ENCODE results near the gene BPIFB1. TPM values are rescaled to one million over a fixed set of nuclear protein-coding genes. Genes with fewer than 3 reads are reported as not detected.

BPIFB1 gene
- total and polyA plus RNA-seq, 7 donors = not detected

- TF ChIP-seq POLR2AphosphoS5 (IDR thresholded peaks at IDR 0.05) (no peak), EP300 (IDR thresholded peaks at IDR 0.05) (no peak), POLR2A (IDR thresholded peaks at IDR 0.05) (no peak), CTCF (IDR thresholded peaks at IDR 0.05) (no peak)
- H3K9me3 ChIP-seq = no peaks in the 10 kb centered on the region
- peaks cover 0 to 6% (median 3%) of the 10 kb centered on the region in 3 donors for H3K27me3 ChIP-seq
- intact Hi-C loops (cut with DNase I) = no loop called here
- no peaks in the 10 kb centered on the region for H3K4me1 ChIP-seq
- 84 to 87% methylated on average over 5 of the region's 5 CpGs for WGBS, 2 donors
- DNase-seq = no peak
- no peak overlapping the region for H3K27ac ChIP-seq
- H3K4me3 ChIP-seq = no peak overlapping the region
- H3K36me3 ChIP-seq = no peaks in the 10 kb centered on the region
Observed at GRCh38 chr20:33338467-33339258, 55.6 kb downstream of the BPIFB1 start.

GRCh38 chr20:33339515-33340058, 56.6 kb downstream of the BPIFB1 start:
- Histone ChIP-seq H3K4me3 (no peak overlapping the region), H3K4me1 (no peaks in the 10 kb centered on the region), H3K27me3 (peaks cover 0 to 6% (median 3%) of the 10 kb centered on the region in 3 donors), H3K36me3 (no peaks in the 10 kb centered on the region), H3K9me3 (no peaks in the 10 kb centered on the region), H3K27ac (no peak overlapping the region)
- TF ChIP-seq POLR2A (IDR thresholded peaks at IDR 0.05) (no peak), CTCF (IDR thresholded peaks at IDR 0.05) (no peak), POLR2AphosphoS5 (IDR thresholded peaks at IDR 0.05) (no peak), EP300 (IDR thresholded peaks at IDR 0.05) (no peak)
- WGBS, 2 donors = 73 to 78% methylated on average over 8 of the region's 8 CpGs
- DNase-seq = no peak
- intact Hi-C loops (cut with DNase I) = no loop called here

DNA sequence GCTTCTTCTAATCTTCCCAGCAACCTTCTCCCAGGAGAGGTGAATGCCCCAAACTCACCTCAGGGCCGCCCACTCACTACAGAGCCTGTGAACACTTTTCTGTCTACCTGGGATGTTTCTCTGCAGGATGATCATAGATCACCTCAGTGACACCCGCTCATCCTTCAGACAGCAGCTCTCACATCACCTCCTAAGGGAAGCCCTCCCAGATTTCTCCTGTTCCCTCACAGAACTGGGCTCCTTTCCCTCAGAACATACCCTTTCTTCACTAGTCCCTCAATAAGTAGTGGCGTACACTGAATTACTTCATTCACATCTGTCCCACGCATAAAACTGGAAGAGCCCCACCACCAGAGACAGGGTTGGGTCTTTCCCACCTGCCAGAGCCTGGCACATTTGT, 60.5 kb downstream of the BPIFB1 start:
- H3K36me3 ChIP-seq = no peaks in the 10 kb centered on the region
- no peak for DNase-seq
- intact Hi-C loops (cut with DNase I) = no loop called here

DNA sequence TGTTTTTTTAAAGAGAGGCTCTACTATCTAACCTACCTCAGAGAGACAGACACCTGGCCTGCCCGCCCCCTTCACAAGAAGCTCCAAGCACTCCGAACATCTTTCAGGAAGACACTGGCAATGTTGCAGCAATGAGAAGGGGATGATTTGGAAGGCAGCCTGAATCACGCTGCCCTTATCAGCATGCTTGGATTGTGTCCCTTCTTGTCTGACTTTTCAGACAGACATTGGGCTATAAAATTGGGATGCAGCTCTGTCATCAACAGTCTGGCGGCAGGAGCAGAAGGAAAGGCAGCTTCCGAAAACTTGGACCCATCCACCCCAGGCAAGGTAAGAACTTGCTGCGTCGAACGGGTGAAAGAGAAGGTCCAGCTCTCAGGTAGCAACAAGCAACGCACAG, 62.3 kb downstream of the BPIFB1 start:
- no peaks in the 10 kb centered on the region for H3K4me1 ChIP-seq
- DNase-seq = no peak
- H3K4me3 ChIP-seq = no peak overlapping the region
- 76 to 80% methylated on average over 9 of the region's 9 CpGs for WGBS, 2 donors
- intact Hi-C loops (cut with DNase I) = no loop called here
- H3K36me3 ChIP-seq = peaks cover 0 to 14% (median 0%) of the 10 kb centered on the region in 4 donors
- no peaks in the 10 kb centered on the region for H3K9me3 ChIP-seq
- H3K27ac ChIP-seq = no peak overlapping the region
- peaks cover 0 to 6% (median 0%) of the 10 kb centered on the region in 3 donors for H3K27me3 ChIP-seq
- TF ChIP-seq POLR2A (IDR thresholded peaks at IDR 0.05) (no peak), EP300 (IDR thresholded peaks at IDR 0.05) (no peak), CTCF (IDR thresholded peaks at IDR 0.05) (no peak), POLR2AphosphoS5 (IDR thresholded peaks at IDR 0.05) (no peak)

More for the DNA sequence above, 60.5 kb downstream of the BPIFB1 start:
- 92 to 95% methylated on average over 4 of the region's 4 CpGs for WGBS, 2 donors
- TF ChIP-seq EP300 (IDR thresholded peaks at IDR 0.05) = no peak
- TF ChIP-seq CTCF (IDR thresholded peaks at IDR 0.05) = no peak
- no peak for TF ChIP-seq POLR2AphosphoS5 (IDR thresholded peaks at IDR 0.05)
- TF ChIP-seq POLR2A (IDR thresholded peaks at IDR 0.05) = no peak
- no peaks in the 10 kb centered on the region for H3K9me3 ChIP-seq
- H3K27ac ChIP-seq = no peak overlapping the region
- peaks cover 0 to 6% (median 3%) of the 10 kb centered on the region in 3 donors for H3K27me3 ChIP-seq
- H3K4me1 ChIP-seq = no peaks in the 10 kb centered on the region
- H3K4me3 ChIP-seq = no peak overlapping the region

Measured in sigmoid colon (tissue), 7 donors.